ENCODE data around the gene ANKRD11. TPM values are rescaled to one million over a fixed set of nuclear protein-coding genes. Genes with fewer than 3 reads are reported as not detected.

Gene ANKRD11
- total RNA-seq, 2 donors from 2014 or later: 130 to 165 TPM

DNA sequence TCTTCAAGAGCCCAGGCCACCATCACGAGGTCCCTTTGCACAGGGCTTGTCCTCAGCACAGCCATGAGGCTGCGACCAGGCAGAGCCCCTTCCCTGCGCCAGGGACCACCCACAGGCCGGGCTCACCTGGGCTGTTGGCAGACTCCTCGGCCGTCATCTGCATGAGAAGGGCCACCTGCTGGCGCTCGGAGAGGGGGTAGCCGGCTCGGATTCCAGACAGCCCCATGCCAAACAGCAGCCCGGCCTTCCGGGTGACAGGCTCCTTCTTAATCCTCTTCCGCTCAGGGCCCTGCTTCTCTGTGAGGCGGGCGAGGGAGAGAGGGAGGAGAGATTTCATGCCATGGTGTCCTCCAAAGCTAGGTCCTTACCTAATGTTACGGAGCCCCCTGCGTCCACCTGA is 199.5 kb downstream of the ANKRD11 start:
- H3K27ac Mint-ChIP-seq: peak overlapping the region; percentile 46 to 81
- DNase-seq (ENCODE audit: low spot score in 2 of 2) (no peak), ATAC-seq (no peak)
- H3K9me3 Mint-ChIP-seq: no peaks in the 10 kb centered on the region
- no peaks in the 10 kb centered on the region for H3K36me3 Mint-ChIP-seq

DNA sequence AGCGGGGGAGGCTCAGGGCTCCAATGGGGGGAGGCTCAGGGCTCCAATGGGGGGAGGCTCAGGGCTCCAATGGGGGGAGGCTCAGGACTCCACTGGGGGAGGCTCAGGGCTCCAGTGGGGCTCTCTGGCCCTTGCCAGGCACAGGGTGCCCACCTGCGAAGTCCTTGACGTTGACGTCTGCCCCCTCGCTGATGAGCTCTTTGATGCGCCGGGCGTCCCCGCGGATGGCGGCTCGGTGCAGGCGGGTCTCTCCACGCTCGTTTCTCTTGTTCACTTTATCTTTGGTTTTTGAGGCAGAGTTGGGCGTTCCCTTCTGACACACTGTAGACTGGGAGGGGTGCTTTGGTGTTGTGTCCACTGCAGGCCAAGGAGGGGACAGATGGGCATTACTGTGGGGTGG is 199.9 kb downstream of the ANKRD11 start:
- no peaks in the 10 kb centered on the region for H3K36me3 Mint-ChIP-seq
- no peak for DNase-seq (ENCODE audit: low spot score in 2 of 2)

DNA sequence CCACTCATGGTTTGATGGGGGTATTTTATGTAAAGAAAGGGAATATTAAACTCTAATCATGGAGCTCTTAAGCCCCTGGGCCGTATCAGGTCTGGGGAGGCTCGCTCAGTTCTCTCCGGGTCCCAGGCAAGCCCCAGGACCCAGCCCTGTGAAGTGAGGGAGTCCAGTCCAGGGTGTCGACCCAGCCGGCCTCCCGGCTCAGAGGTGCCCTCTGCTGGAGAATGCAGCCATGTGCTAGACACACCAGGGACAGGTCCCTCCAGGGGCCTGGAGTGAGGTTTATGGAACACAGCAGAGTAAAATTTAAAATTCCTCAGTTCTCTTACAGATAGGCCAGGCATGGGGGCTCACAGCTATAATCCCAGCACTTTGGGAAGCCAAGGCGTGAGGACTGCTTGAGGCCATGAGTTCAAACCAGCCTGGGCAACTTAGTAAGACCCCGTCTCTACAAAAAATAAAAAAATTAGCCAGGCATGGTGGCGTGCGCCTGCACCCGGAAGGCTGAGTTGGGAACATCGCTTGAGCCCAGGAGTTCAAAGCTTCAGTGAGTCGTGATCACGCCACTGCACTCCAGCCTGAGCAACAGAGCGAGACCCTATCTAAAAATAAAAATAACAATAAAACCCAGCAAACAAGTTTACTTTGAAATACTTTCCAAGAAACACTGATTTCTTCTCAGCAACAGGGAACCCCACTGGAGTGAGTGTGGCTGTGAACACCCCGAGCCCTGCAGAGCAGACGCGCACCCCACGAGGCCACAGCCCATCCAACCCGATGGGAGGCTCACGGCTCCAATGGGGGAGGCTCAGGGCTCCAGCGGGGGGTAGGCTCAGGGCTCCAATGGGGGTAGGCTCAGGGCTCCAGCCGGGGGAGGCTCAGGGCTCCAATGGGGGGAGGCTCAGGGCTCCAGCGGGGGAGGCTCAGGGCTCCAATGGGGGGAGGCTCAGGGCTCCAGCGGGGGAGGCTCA is 200.6 kb downstream of the ANKRD11 start:
- ATAC-seq (peak; percentile 75 to 83), DNase-seq (ENCODE audit: low spot score in 2 of 2) (peak in 1 of 2 donors; percentile 81)
- no peaks in the 10 kb centered on the region for H3K9me3 Mint-ChIP-seq
- H3K36me3 Mint-ChIP-seq: no peaks in the 10 kb centered on the region
- peak overlapping the region; percentile 45 to 79 for H3K27ac Mint-ChIP-seq

More for the DNA sequence above, 199.9 kb downstream of the ANKRD11 start:
- no peaks in the 10 kb centered on the region for H3K9me3 Mint-ChIP-seq
- ATAC-seq: no peak
- H3K27ac Mint-ChIP-seq: peak overlapping the region; percentile 46 to 57

DNA sequence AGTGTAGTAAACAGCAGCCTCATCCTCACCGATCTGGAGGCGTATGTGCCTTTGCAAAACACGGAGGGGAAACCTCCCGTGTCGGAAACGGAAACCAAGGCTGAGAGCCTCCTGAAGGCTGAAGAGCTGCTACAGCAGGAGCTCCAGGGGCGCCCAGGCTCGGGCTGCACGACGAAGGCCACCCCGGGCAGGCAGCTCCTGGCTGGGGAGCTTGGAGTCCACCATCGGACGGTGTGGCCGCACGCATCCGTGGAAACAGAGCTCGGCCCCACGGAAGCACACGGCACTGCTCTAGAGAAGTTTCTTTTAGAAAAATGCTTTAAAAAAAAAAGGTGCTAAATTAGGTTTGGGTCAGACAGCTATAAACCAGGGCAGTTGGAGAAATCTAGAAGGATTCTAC is 201.4 kb downstream of the ANKRD11 start:
- no peaks in the 10 kb centered on the region for H3K36me3 Mint-ChIP-seq
- H3K27ac Mint-ChIP-seq: peak overlapping the region; percentile 45 to 79
- DNase-seq (ENCODE audit: low spot score in 2 of 2) (no peak), ATAC-seq (no peak)
- no peaks in the 10 kb centered on the region for H3K9me3 Mint-ChIP-seq

DNA sequence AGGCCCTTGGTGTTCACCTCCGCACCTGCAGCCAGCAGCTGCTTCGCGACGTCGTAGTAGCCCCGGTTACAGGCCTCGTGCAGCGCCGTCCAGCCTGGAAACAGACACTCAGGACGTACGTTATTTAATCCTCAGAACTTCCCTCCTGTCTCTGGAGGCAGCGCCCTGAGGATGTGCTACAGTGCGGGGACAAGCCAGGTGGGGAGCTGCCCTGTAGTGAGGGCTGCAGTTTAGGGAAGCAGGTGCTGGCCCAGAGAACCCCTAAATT is 201.8 kb downstream of the ANKRD11 start:
- Mint-ChIP-seq H3K27ac (peak overlapping the region in 1 of 2 donors; percentile 36), H3K9me3 (no peaks in the 10 kb centered on the region), H3K36me3 (no peaks in the 10 kb centered on the region)
- ATAC-seq: no peak
- DNase-seq (ENCODE audit: low spot score in 2 of 2): no peak

DNA sequence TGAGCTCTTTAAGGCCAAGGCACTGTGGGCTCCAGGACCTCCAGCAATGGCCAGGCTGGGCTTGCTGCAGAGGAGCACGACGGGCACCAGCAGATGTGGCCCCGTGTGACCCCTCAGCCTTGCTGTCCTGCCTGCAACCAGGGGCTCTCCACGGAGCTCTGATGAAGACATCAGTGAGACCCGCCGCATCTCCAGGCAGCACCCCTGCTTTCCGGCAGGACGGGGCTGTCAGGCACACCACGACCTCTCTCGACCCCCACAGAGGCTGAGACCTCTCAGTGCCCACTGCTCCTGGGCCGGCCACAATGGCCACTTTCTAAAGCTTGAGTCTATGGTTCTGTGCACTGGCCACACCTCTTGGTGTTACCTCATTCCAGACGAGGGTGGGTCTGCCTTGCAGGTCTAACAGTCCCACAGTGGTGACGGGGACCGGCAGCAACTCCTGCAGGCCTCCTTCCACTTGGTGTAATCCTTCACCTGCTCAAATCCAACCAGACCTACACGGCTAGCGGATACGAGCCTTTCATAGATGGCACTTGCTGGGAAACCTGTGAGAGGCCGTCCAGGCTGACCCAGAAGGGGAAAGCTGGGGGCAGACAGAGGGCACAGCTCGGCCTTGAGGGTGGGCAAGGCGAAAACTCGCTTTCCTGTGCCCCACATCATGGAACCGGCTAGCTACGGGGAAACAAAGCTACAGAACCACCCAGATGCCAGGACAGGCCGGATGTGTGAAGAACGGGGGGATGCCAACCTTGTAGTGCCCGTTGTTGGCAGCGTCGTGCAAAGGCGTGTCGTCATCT is 202.4 kb downstream of the ANKRD11 start:
- H3K36me3 Mint-ChIP-seq: no peaks in the 10 kb centered on the region
- ATAC-seq: no peak
- peak overlapping the region in 1 of 2 donors; percentile 36 for H3K27ac Mint-ChIP-seq
- DNase-seq (ENCODE audit: low spot score in 2 of 2): no peak
- H3K9me3 Mint-ChIP-seq: no peaks in the 10 kb centered on the region

DNA sequence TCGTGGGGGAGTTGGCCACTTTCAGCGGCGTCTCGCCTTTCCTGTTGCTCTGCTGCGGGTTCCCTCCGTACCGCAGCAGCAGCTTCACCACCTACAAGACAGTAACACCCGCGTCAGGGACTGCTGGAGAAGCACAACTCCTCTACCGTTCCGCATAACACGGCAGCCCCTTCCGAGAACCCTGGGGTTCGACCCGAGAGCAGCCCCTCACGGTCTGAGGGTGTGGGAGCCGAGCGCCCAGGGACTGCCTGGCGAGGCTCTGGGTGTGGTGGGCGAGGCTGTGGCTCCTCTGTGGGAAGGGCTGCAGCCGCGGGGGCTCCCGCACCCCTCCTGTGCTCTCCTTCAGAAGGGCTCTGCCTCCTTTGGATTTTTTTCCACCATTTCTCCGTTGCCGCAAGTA is 204.3 kb downstream of the ANKRD11 start:
- ATAC-seq: no peak
- Mint-ChIP-seq H3K36me3 (no peaks in the 10 kb centered on the region), H3K9me3 (no peaks in the 10 kb centered on the region), H3K27ac (peak overlapping the region; percentile 25 to 26)
- DNase-seq (ENCODE audit: low spot score in 2 of 2): no peak

DNA sequence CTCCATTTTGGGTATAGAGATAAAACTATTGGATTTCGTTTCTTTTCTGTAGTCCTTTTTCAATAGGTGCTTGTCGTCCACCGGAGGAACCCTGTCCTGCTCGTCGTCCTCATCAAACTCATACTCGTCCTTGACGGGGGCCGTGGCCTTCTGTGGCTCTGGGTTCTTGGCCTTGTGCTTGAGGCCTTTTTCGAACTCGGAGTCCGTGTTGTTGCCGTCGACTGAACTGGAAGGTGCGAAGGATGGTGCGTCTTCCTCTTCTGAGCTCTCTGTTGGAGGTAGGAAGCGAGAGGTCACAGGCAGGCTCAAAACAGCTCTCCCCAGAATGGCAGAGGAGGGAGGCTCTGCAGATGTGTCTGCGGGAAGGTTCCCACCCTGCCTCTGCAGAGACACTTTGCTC is 205.0 kb downstream of the ANKRD11 start:
- no peaks in the 10 kb centered on the region for H3K9me3 Mint-ChIP-seq
- no peak for ATAC-seq
- H3K27ac Mint-ChIP-seq: no peak overlapping the region
- no peak for DNase-seq (ENCODE audit: low spot score in 2 of 2)
- no peaks in the 10 kb centered on the region for H3K36me3 Mint-ChIP-seq

DNA sequence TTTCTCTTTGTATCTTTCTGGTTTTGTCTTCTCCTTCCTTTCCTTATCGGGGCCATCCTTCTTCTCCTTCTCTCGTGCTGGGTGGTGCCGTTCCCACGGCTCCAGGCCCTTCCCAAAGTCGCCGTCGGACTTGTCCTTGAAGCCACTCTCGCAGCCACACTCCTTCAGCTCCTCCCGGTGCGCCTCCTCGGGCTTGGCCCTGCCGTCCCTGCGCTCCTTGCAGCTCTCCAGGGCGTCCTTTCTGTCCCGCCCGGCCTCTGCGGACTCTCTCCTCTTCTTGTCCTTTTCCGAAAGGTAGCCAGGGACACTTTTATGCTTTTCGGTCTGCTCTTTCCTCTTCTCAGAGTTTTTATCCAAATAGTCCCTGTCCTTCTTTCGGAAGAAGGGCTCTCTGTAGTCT is 206.9 kb downstream of the ANKRD11 start:
- no peak for ATAC-seq
- H3K36me3 Mint-ChIP-seq: no peaks in the 10 kb centered on the region
- no peaks in the 10 kb centered on the region for H3K9me3 Mint-ChIP-seq
- DNase-seq (ENCODE audit: low spot score in 2 of 2): no peak
- H3K27ac Mint-ChIP-seq: no peak overlapping the region

DNA sequence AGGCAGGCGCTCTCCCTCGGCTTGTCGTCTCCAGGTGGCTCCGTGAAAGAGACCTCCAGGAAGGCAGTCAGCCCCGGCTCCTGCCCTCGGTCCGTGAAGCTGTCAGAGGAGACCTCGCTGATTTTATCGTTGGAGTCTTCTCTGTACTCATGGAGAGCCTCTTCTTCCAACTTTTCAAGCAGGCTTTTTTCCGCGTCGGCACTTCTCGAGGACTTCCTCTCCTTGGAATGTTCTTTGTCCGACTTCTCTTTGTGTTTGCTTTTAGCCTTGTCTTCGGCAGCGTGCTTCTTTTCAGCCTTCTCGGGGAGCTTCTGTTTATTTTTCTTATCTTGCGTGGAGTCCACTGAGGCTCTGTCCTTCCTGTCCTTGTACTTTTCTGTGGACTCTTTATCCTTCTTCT is 207.8 kb downstream of the ANKRD11 start:
- no peak overlapping the region for H3K27ac Mint-ChIP-seq
- no peak for ATAC-seq
- H3K36me3 Mint-ChIP-seq: no peaks in the 10 kb centered on the region
- H3K9me3 Mint-ChIP-seq: no peaks in the 10 kb centered on the region
- no peak for DNase-seq (ENCODE audit: low spot score in 2 of 2)

DNA sequence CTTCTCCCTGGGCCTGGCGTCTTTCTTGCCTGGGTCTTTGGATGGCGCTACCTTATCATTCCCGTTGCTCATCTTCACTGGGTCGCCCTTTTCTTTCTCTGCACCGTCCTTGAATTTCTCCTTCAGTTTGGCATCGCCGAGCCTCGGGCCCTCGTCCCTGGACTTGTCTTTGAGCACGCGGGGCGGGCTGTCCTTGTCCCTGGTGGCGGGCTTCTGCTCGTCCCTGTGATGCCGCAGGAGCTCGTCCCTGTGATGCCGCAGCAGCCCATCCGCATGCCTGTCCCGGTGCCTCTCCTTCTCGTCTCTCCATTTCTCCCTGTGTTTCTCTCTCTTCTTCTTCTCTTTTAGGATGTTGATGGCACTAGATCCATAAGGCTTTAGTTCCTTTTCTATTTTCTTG is 208.5 kb downstream of the ANKRD11 start:
- ATAC-seq (no peak), DNase-seq (ENCODE audit: low spot score in 2 of 2) (no peak)
- H3K27ac Mint-ChIP-seq: no peak overlapping the region
- no peaks in the 10 kb centered on the region for H3K9me3 Mint-ChIP-seq
- H3K36me3 Mint-ChIP-seq: no peaks in the 10 kb centered on the region

DNA sequence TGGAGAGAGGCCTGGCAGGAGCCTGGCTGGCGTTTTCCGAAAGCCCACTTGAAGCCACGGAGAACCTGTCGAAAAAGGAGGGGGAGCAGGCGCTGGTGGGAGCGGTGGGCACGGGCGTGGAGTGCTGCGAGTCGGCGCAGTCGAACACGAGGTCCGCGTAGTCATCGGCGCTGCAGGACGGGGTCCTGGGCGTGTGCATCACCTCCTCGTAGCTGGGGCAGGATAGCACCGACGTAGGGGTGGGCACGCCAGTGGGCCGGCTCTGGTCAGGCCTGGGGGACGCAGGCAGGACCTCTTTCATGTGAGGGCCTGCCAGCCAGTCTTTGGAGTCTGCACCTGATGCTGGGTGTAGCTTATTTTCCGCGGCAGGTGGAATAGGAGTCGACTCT is 209.2 kb downstream of the ANKRD11 start:
- DNase-seq (ENCODE audit: low spot score in 2 of 2): no peak
- H3K9me3 Mint-ChIP-seq: no peaks in the 10 kb centered on the region
- H3K36me3 Mint-ChIP-seq: no peaks in the 10 kb centered on the region
- ATAC-seq: no peak
- H3K27ac Mint-ChIP-seq: no peak overlapping the region

DNA sequence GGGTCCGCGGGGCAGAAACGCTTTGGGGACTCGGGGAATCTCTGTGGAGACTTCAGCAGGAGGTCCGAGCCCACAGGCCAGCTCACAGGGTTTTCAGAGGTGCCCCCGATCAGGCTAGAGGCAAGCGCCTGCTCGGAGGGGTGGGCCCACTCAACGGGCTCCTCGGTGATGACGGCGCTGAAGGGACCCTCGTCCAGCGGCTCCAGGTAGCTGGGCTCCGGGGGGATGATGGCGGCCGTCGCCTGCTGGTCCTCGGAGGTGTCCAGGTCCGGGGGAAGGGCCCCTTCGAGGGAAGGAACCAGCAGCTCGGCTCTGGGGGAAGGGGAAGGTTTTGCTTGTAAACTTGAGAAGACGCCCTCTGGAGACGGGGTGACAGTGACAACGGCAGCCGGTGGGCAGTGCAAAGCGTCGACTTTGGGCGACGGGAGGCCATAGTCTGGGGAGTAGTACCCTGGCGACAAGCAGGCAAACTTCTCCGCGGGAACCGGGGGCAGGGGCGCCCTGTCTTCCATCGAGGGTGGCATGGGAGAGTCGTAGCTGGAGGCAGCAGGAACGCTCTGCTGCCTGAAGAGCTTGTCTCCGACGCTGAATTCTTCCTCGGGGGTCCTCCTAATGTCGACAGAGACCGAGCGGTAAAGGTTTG is 209.7 kb downstream of the ANKRD11 start:
- Mint-ChIP-seq H3K36me3 (no peaks in the 10 kb centered on the region), H3K27ac (peak overlapping the region in 1 of 2 donors; percentile 58), H3K9me3 (no peaks in the 10 kb centered on the region)
- no peak for ATAC-seq
- DNase-seq (ENCODE audit: low spot score in 2 of 2): no peak

DNA sequence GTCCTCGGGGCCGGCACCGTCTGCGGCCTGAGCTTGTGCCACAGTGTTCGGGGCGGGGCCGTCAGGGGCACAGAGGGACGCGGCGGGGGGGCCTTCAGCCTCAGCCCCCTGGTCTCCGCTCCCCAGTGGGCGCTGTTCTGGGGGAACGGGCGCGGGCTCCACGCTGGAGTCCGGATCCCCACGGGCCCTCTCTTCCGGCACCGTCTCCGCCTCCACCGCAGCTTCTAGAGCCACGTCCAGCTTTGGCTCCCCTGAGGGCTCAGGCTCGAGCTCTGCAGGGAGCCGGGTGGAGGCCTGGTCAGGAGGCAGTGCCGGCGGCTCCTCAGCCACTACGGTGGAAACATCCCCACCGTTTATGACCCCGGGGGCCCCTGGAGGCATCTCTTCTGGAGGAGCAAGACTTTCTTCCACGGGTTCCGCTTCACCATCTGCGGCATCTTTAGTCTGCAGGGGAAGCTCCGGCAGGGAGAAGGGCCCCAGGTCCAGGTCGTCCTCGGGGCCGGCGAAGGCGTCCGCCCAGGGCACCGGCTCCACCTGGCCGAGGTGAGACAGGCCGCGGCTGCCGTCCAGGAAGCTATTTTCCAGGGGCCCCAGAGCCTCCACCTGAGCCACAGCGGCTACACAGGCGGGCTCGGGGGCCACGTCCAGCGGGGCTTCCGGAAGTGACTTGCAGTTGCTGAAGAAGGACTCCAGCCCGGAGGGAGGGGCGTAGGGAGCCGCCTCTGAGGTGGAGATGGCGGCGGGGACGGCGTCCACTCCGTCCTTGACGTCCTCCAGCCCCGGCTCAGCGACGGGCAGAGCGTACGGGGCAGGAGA is 210.5 kb downstream of the ANKRD11 start:
- ATAC-seq: no peak
- H3K36me3 Mint-ChIP-seq: no peaks in the 10 kb centered on the region
- no peaks in the 10 kb centered on the region for H3K9me3 Mint-ChIP-seq
- DNase-seq (ENCODE audit: low spot score in 2 of 2): no peak
- no peak overlapping the region for H3K27ac Mint-ChIP-seq

DNA sequence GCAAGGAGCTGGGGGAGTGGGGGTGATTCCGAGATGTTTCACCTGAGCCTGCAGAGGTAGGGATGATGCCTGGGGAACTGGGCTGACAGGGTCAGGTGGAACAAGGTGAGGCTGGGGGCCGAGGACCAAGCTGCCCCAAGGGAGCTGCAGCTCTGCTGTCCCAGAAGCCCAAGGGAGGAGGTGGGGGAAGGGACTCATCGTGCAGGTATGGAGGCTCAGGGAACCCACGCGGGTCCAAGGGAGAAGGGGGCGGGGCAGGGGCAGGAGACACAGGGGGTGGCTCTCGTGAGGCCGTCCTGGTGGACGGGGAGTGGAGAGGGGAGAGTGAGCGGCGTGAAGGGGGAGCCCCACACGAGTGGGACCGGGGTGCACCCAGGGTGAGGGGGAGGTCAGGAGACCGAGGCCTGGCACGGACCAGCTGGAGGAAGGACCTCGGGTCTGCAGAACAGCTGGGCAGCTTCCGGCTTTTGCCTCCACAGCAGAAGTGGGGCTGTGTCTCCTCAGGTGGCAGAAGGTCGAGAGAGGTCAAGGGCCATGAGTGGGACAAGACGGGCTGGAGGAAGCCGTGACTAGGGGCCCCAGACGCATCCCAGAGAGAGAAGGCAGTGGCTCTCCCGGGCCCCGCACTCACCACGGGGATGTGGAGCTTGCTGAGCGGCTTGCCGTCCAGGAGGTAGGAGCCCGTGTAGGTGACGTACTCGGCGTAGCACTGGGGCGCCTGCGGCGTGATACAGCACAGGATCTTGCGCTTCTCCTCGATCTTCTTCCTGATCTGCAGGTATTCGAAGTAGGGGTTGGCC is 211.7 kb downstream of the ANKRD11 start:
- DNase-seq (ENCODE audit: low spot score in 2 of 2): no peak
- peak overlapping the region; percentile 55 to 69 for H3K27ac Mint-ChIP-seq
- no peaks in the 10 kb centered on the region for H3K9me3 Mint-ChIP-seq
- peaks cover 0 to 2% of the 10 kb centered on the region in 2 donors for H3K36me3 Mint-ChIP-seq
- peak in 1 of 2 donors; percentile 5 for ATAC-seq
